Mesenchymal stem cell (in vitro differentiated cells and primary cell): ENCODE measurements around the gene RAD17.

Experiments used
- DNase-seq: peaks from one replicate; pipeline ENCODE4 v3.0.0-alpha.2; 2013
- H2AFZ ChIP-seq: one replicate; pipeline ENCODE4 v1.6.1; 2013; ENCODE audit warnings: low read depth, mild to moderate bottlenecking, control low read depth, inconsistent platforms, low read length, moderate library complexity
- H2AK5ac ChIP-seq: 2 replicates; pipeline ENCODE4 v1.6.1; 2013; ENCODE audit warnings: low read length, moderate library complexity, mild to moderate bottlenecking, inconsistent platforms; ENCODE audit not compliant: severe bottlenecking
- H2BK120ac ChIP-seq: one replicate; pipeline ENCODE4 v1.6.1; 2013; ENCODE audit warnings: low read depth, mild to moderate bottlenecking, inconsistent platforms, low read length, moderate library complexity
- H2BK12ac ChIP-seq, 2 experiments: one replicate each; pipeline ENCODE4 v1.6.1; 2013; ENCODE audit warnings: inconsistent platforms in 2 of 2, low read length in 2 of 2, mild to moderate bottlenecking in 2 of 2, moderate library complexity in 2 of 2, control low read depth in 1 of 2
- H2BK15ac ChIP-seq: one replicate; pipeline ENCODE4 v1.6.1; 2013; ENCODE audit warnings: mild to moderate bottlenecking, low read depth, inconsistent platforms; ENCODE audit not compliant: poor library complexity, severe bottlenecking
- H2BK5ac ChIP-seq: 2 replicates; pipeline ENCODE4 v1.6.1; 2013; ENCODE audit warnings: low read depth, mild to moderate bottlenecking, low read length, control low read depth, inconsistent platforms; ENCODE audit not compliant: poor library complexity, severe bottlenecking
- H3K14ac ChIP-seq, 2 experiments: one replicate each; pipeline ENCODE4 v1.6.1; 2013; ENCODE audit warnings: inconsistent platforms in 2 of 2, low read length in 2 of 2, control low read depth in 1 of 2, mild to moderate bottlenecking in 1 of 2, moderate library complexity in 1 of 2
- H3K18ac ChIP-seq, 2 experiments: one replicate each; pipeline ENCODE4 v1.6.1; 2013; ENCODE audit warnings: inconsistent platforms in 2 of 2, low read length in 2 of 2, control low read depth in 1 of 2, low read depth in 1 of 2, mild to moderate bottlenecking in 1 of 2
- H3K23ac ChIP-seq, 2 experiments: one replicate each; pipeline ENCODE4 v1.6.1; 2013; ENCODE audit warnings: inconsistent platforms in 2 of 2, low read length in 2 of 2, mild to moderate bottlenecking in 2 of 2, moderate library complexity in 2 of 2, control low read depth in 1 of 2
- H3K27ac ChIP-seq: 2 replicates; pipeline ENCODE4 v1.5.1; 2013; ENCODE audit warnings: mild to moderate bottlenecking, moderate library complexity, low read length, control low read depth, inconsistent platforms; ENCODE audit not compliant: poor library complexity, severe bottlenecking
- H3K27me3 ChIP-seq, 2 experiments: 2 replicates each; pipeline versions ENCODE4 v1.6.1 to v1.7.0; 2013; ENCODE audit warnings: low read length in 2 of 2, mild to moderate bottlenecking in 2 of 2, moderate library complexity in 2 of 2, control low read depth in 1 of 2, inconsistent platforms in 1 of 2; ENCODE audit not compliant: control insufficient read depth in 1 of 2, insufficient read depth in 1 of 2
- H3K36me3 ChIP-seq, 2 experiments: 2 replicates each; pipeline versions ENCODE4 v1.6.1 to v1.7.0; 2013; ENCODE audit warnings: low read length in 2 of 2, control low read depth in 1 of 2, inconsistent platforms in 1 of 2, low read depth in 1 of 2, mild to moderate bottlenecking in 1 of 2; ENCODE audit not compliant: insufficient read depth in 2 of 2, control insufficient read depth in 1 of 2
- H3K4ac ChIP-seq, 2 experiments: one replicate each; pipeline ENCODE4 v1.6.1; 2013; ENCODE audit warnings: inconsistent platforms in 2 of 2, low read length in 2 of 2, mild to moderate bottlenecking in 2 of 2, moderate library complexity in 2 of 2, control low read depth in 1 of 2, low read depth in 1 of 2
- H3K4me1 ChIP-seq: 2 replicates; pipeline ENCODE4 v1.6.1; 2013; ENCODE audit warnings: low read depth, low read length, control low read depth; ENCODE audit not compliant: control insufficient read depth, insufficient read depth
- H3K4me2 ChIP-seq: 2 replicates; pipeline ENCODE4 v1.6.1; 2013; ENCODE audit warnings: low read length, mild to moderate bottlenecking, inconsistent platforms; ENCODE audit not compliant: poor library complexity, severe bottlenecking
- H3K4me3 ChIP-seq, 2 experiments: 2 replicates each; pipeline versions ENCODE4 v1.5.1 to v1.7.0; 2013; ENCODE audit warnings: low read length in 2 of 2, mild to moderate bottlenecking in 2 of 2, control low read depth in 1 of 2, low read depth in 1 of 2; ENCODE audit not compliant: insufficient read depth in 1 of 2
- H3K79me1 ChIP-seq: replicated peaks from 2 replicates; pipeline ENCODE4 v1.6.1; 2013; ENCODE audit warnings: mild to moderate bottlenecking, control low read depth, low read length, inconsistent platforms; ENCODE audit not compliant: poor library complexity, severe bottlenecking
- H3K9ac ChIP-seq: 2 replicates; pipeline ENCODE4 v1.7.0; 2013; ENCODE audit warnings: mild to moderate bottlenecking, low read length, moderate library complexity
- H3K9me3 ChIP-seq: 2 replicates; pipeline ENCODE4 v1.7.0; 2013; ENCODE audit warnings: mild to moderate bottlenecking, low read length; ENCODE audit not compliant: control insufficient read depth
- H4K8ac ChIP-seq: one replicate; pipeline ENCODE4 v1.6.1; 2013; ENCODE audit warnings: inconsistent platforms, mild to moderate bottlenecking, low read length, moderate library complexity
- H4K91ac ChIP-seq: one replicate; pipeline ENCODE4 v1.6.1; 2013; ENCODE audit warnings: mild to moderate bottlenecking, low read length, inconsistent platforms
- WGBS: methylation state at CpG from one replicate; pipeline ENCODE4 v1.1.7; 2013; ENCODE audit warnings: mixed read lengths; 5-methylcytosine and 5-hydroxymethylcytosine counted together

Gene RAD17

DNA sequence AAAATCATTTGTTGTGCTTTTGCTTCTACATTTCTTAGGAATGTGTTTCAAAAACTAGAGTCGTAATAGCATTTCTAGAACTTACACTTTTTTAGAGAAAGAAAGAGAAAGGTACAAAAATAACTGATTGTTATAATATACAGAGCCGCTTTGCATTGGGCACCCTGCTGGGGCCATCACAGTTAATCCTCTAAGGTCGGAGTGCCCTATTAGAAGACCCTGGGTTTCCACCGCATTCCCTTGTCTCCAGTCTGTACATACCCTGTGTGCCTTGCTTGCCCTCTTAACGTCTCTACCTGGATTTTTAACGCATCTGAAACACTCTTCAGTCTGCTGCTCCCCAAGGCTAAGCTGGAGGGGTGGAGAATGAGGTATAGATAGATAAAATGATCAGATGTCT, 46.6 kb downstream of the RAD17 start:
- Histone ChIP-seq H3K4me1 (no peaks in the 10 kb centered on the region), H3K14ac (no peak overlapping the region), H3K27me3 (no peaks in the 10 kb centered on the region), H4K8ac (no peak overlapping the region), H3K9me3 (no peaks in the 10 kb centered on the region), H3K9ac (no peak overlapping the region), H2BK15ac (no peak overlapping the region), H3K27ac (no peak overlapping the region), H3K36me3 (peaks cover 24 to 47% of the 10 kb centered on the region in 2 experiments), H3K4me2 (no peak overlapping the region), H2BK5ac (no peak overlapping the region), H2AFZ (no peak overlapping the region), H3K4ac (no peak overlapping the region), H3K79me1 (peaks cover 2% of the 10 kb centered on the region), H2AK5ac (no peak overlapping the region), H3K18ac (no peak overlapping the region), H3K4me3 (no peak overlapping the region), H2BK120ac (no peak overlapping the region), H3K23ac (no peak overlapping the region), H4K91ac (no peak overlapping the region), H2BK12ac (no peak overlapping the region)
- 92% methylated on average over 5 of the region's 6 CpGs for WGBS
- no peak for DNase-seq

DNA sequence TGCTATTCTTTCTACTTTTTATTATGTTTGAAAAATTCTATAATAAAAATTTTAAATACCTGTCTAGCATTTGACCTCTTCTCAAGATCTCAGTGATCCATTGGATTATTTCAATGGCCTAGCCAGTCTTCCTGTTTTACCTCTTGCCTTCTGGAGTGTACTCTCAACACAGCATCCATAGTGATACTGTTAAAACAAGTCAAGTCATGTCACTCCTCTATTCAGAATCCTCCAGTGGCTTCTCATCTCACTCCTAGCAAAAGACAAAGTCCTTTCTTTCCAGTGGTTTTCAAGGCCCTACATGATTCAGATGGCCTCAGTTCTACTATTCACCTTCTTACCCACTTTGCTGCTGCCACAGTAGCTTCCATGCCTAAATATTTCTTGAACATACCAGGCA, 47.1 kb downstream of the RAD17 start:
- Histone ChIP-seq H4K91ac (no peak overlapping the region), H3K27me3 (no peaks in the 10 kb centered on the region), H3K9ac (no peak overlapping the region), H2AFZ (no peak overlapping the region), H2BK12ac (no peak overlapping the region), H3K4me2 (no peak overlapping the region), H2BK120ac (no peak overlapping the region), H2BK15ac (no peak overlapping the region), H3K4me3 (no peak overlapping the region), H3K36me3 (peaks cover 24 to 41% of the 10 kb centered on the region in 2 experiments), H3K79me1 (peaks cover 2% of the 10 kb centered on the region), H3K9me3 (no peaks in the 10 kb centered on the region), H3K27ac (no peak overlapping the region), H4K8ac (no peak overlapping the region), H2BK5ac (no peak overlapping the region), H3K4me1 (no peaks in the 10 kb centered on the region), H3K23ac (no peak overlapping the region), H3K18ac (no peak overlapping the region), H2AK5ac (no peak overlapping the region), H3K4ac (no peak overlapping the region), H3K14ac (no peak overlapping the region)
- DNase-seq, result no peak

GRCh38 chr5:69418554-69418953, 48.9 kb downstream of the RAD17 start:
- Histone ChIP-seq H4K8ac (no peak overlapping the region), H2AFZ (no peak overlapping the region), H3K36me3 (peaks cover 19 to 33% of the 10 kb centered on the region in 2 experiments), H2AK5ac (no peak overlapping the region), H3K27ac (no peak overlapping the region), H3K14ac (no peak overlapping the region), H3K4me2 (no peak overlapping the region), H2BK5ac (no peak overlapping the region), H3K9me3 (no peaks in the 10 kb centered on the region), H3K9ac (no peak overlapping the region), H3K27me3 (no peaks in the 10 kb centered on the region), H3K4me1 (no peaks in the 10 kb centered on the region), H2BK15ac (no peak overlapping the region), H3K23ac (no peak overlapping the region), H3K4me3 (no peak overlapping the region), H3K4ac (no peak overlapping the region), H4K91ac (no peak overlapping the region), H2BK12ac (no peak overlapping the region), H2BK120ac (no peak overlapping the region), H3K79me1 (peaks cover 2% of the 10 kb centered on the region), H3K18ac (no peak overlapping the region)
- DNase-seq, result no peak
- WGBS, result no CpG with 5 or more reads among the region's 3 CpGs

GRCh38 chr5:69431424-69432303, 62.0 kb downstream of the RAD17 start:
- Histone ChIP-seq H3K79me1 (no peaks in the 10 kb centered on the region), H3K14ac (no peak overlapping the region), H3K23ac (no peak overlapping the region), H3K36me3 (no peaks in the 10 kb centered on the region), H3K27ac (no peak overlapping the region), H2BK5ac (no peak overlapping the region), H3K4me3 (no peak overlapping the region), H3K4me2 (no peak overlapping the region), H3K4me1 (no peaks in the 10 kb centered on the region), H2BK12ac (no peak overlapping the region), H2BK120ac (no peak overlapping the region), H3K18ac (no peak overlapping the region), H3K4ac (no peak overlapping the region), H3K9ac (no peak overlapping the region), H3K27me3 (no peaks in the 10 kb centered on the region), H4K91ac (no peak overlapping the region), H2BK15ac (no peak overlapping the region), H4K8ac (no peak overlapping the region), H3K9me3 (no peaks in the 10 kb centered on the region), H2AK5ac (no peak overlapping the region), H2AFZ (no peak overlapping the region)
- 97% methylated on average over 7 of the region's 11 CpGs for WGBS
- DNase-seq, result no peak
